Stimulated activated CD8-positive, alpha-beta memory T cell treated with anti-CD3 and anti-CD28 coated beads, Interleukin-7, amount 100 ng/mL, for 24 hours (primary cell): ENCODE measurements around the gene SPECC1L.
"Not testable (repeated sequence)": the region's sequence is repeated elsewhere in the genome, so short reads cannot be mapped to it uniquely, and the experiment has no call there.

Source experiments
- DNase-seq: peaks from one replicate; pipeline ENCODE4 v3.0.0-alpha.2; 2020; ENCODE audit warnings: low read depth

SPECC1L gene

GRCh38 chr22:24247564-24248344 lies 22.9 kb upstream of the SPECC1L start:
- DNase-seq: peak; percentile 18

- not testable (repeated sequence) for DNase-seq
Measured at GRCh38 chr22:24248611-24249010, 22.0 kb upstream of the SPECC1L start.

- not testable (repeated sequence) for DNase-seq
Measured at GRCh38 chr22:24249413-24249812, 21.2 kb upstream of the SPECC1L start.

- not testable (repeated sequence) for DNase-seq
Measured at GRCh38 chr22:24251286-24251685, 19.3 kb upstream of the SPECC1L start.

- not testable (repeated sequence) for DNase-seq
Measured at GRCh38 chr22:24253126-24253525, 17.5 kb upstream of the SPECC1L start.

- not testable (repeated sequence) for DNase-seq
Measured at GRCh38 chr22:24256136-24256535, 14.5 kb upstream of the SPECC1L start.

- not testable (repeated sequence) for DNase-seq
Measured at GRCh38 chr22:24256736-24257135, 13.9 kb upstream of the SPECC1L start.

- peak; percentile 42 for DNase-seq
Measured at GRCh38 chr22:24259459-24259858, 11.2 kb upstream of the SPECC1L start.

GRCh38 chr22:24262185-24262749 lies 8.4 kb upstream of the SPECC1L start:
- DNase-seq: not testable (repeated sequence)

- DNase-seq: not testable (repeated sequence)
Measured at GRCh38 chr22:24263479-24263878, 7.2 kb upstream of the SPECC1L start.

GRCh38 chr22:24264329-24264896 lies 6.2 kb upstream of the SPECC1L start:
- DNase-seq: not testable (repeated sequence)

- no peak for DNase-seq
Measured at GRCh38 chr22:24265734-24266133, 4.9 kb upstream of the SPECC1L start.

- DNase-seq: not testable (repeated sequence)
Measured at GRCh38 chr22:24266495-24266894, 4.1 kb upstream of the SPECC1L start.

GRCh38 chr22:24271386-24271854 lies 789 bp downstream of the SPECC1L start:
- no peak for DNase-seq

GRCh38 chr22:24273031-24273430 lies 2.4 kb downstream of the SPECC1L start:
- DNase-seq: not testable (repeated sequence)

GRCh38 chr22:24273906-24274305 lies 3.3 kb downstream of the SPECC1L start:
- DNase-seq: not testable (repeated sequence)

GRCh38 chr22:24274696-24275405 lies 4.2 kb downstream of the SPECC1L start:
- DNase-seq: not testable (repeated sequence)

- not testable (repeated sequence) for DNase-seq
Measured at GRCh38 chr22:24280363-24280762, 9.7 kb downstream of the SPECC1L start.

GRCh38 chr22:24282401-24282800 lies 11.8 kb downstream of the SPECC1L start:
- no peak for DNase-seq

- no peak for DNase-seq
Measured at GRCh38 chr22:24284747-24285203, 14.1 kb downstream of the SPECC1L start.

GRCh38 chr22:24285245-24285644 lies 14.6 kb downstream of the SPECC1L start:
- DNase-seq: no peak

GRCh38 chr22:24287212-24287611 lies 16.6 kb downstream of the SPECC1L start:
- DNase-seq: not testable (repeated sequence)
